ENCODE results near the gene ABCG1.

The ABCG1 gene

GRCh38 chr21:42336054-42336453 is 117.1 kb downstream of the ABCG1 start:
- no peak for DNase-seq

- no peak for DNase-seq
These were observed 118.3 kb downstream of the ABCG1 start for GRCh38 chr21:42337276-42337675.

- peak; percentile 85 for DNase-seq
These were observed 119.1 kb downstream of the ABCG1 start for GRCh38 chr21:42337830-42338728.

GRCh38 chr21:42338729-42339715 is 120.1 kb downstream of the ABCG1 start:
- DNase-seq: no peak

- no peak for DNase-seq
These were observed 121.5 kb downstream of the ABCG1 start for GRCh38 chr21:42340187-42341050.

- DNase-seq: no peak
These were observed 123.0 kb downstream of the ABCG1 start for GRCh38 chr21:42341776-42342542.

GRCh38 chr21:42343101-42343500 is 124.2 kb downstream of the ABCG1 start:
- no peak for DNase-seq

- no peak for DNase-seq
These were observed 124.6 kb downstream of the ABCG1 start for GRCh38 chr21:42343556-42343955.

GRCh38 chr21:42343963-42344510 is 125.1 kb downstream of the ABCG1 start:
- DNase-seq: no peak

GRCh38 chr21:42344631-42345030 is 125.7 kb downstream of the ABCG1 start:
- DNase-seq: no peak

GRCh38 chr21:42346441-42346840 is 127.5 kb downstream of the ABCG1 start:
- no peak for DNase-seq
